PC-9 (cell line): ENCODE data around the gene CDK5RAP3. TPM values are rescaled to one million over a fixed set of nuclear protein-coding genes. Genes with fewer than 3 reads are reported as not detected.

Experiments used
- BruUV-seq: library from RNA; stranded (reverse); fragments of 400-500 nt; replicated peaks from 2 replicates; lab custom pipeline; 2021; lab: Mats Ljungman, UMichigan
- CTCF ChIA-PET: fragments of 300-600 bp; sonication (Branson Sonifier 250); formaldehyde crosslinking; loops from one replicate; lab custom pipeline; 2022; ENCODE audit warnings: antibody characterized with exemption; lab: Charles Lee
- POLR2A ChIA-PET: fragments of 300-600 bp; sonication (Branson Sonifier 250); formaldehyde crosslinking; loops from one replicate; lab custom pipeline; 2022; ENCODE audit warnings: antibody characterized with exemption; ENCODE audit not compliant: unreplicated experiment; lab: Charles Lee
- DNase-seq, 2 experiments: peaks; one replicate each; pipeline versions ENCODE4 v3.0.0 to v3.0.0-alpha.2; 2015 to 2022; ENCODE audit warnings: mixed read lengths in 1 of 2
- H2AFZ ChIP-seq: fragments of 200-600 bp; sonication (generic); 2 replicates; pipeline ENCODE4 v1.8.1; 2017; ENCODE audit warnings: antibody characterized with exemption
- H3F3A ChIP-seq: fragments of 200-600 bp; sonication (generic); 2 replicates; pipeline ENCODE4 v1.8.1; 2017; ENCODE audit warnings: antibody characterized with exemption, mild to moderate bottlenecking, low read depth; ENCODE audit not compliant: insufficient read depth
- H3K27ac ChIP-seq: fragments of 200-600 bp; sonication (generic); 2 replicates; pipeline ENCODE4 v1.6.1; 2016; ENCODE audit warnings: mixed run types
- H3K27me3 ChIP-seq: fragments of 200-600 bp; sonication (generic); 2 replicates; pipeline ENCODE4 v1.6.1; 2016; ENCODE audit warnings: low read depth, mixed run types; ENCODE audit not compliant: insufficient read depth
- H3K36me3 ChIP-seq: fragments of 200-600 bp; sonication (generic); 2 replicates; pipeline ENCODE4 v1.6.1; 2016; ENCODE audit warnings: low read depth, mixed run types
- H3K4me1 ChIP-seq: fragments of 200-600 bp; sonication (generic); replicated peaks from 2 replicates; pipeline ENCODE4 v1.6.1; 2016; ENCODE audit warnings: mixed run types; ENCODE audit not compliant: insufficient read depth
- H3K4me2 ChIP-seq: fragments of 200-600 bp; sonication (generic); 2 replicates; pipeline ENCODE4 v1.6.1; 2017; ENCODE audit warnings: mixed run types
- H3K4me3 ChIP-seq: fragments of 200-600 bp; sonication (generic); 2 replicates; pipeline ENCODE4 v1.6.1; 2016; ENCODE audit warnings: mixed run types
- H3K79me2 ChIP-seq: fragments of 200-600 bp; sonication (generic); 2 replicates; pipeline ENCODE4 v1.6.1; 2017; ENCODE audit warnings: low read depth, mixed run types
- H3K9me2 ChIP-seq: fragments of 200-600 bp; sonication (generic); 2 replicates; pipeline ENCODE4 v1.8.1; 2017; ENCODE audit warnings: mild to moderate bottlenecking; ENCODE audit not compliant: insufficient read depth
- H3K9me3 ChIP-seq: fragments of 200-600 bp; sonication (generic); 2 replicates; pipeline ENCODE4 v1.8.1; 2016; ENCODE audit warnings: low read depth; ENCODE audit not compliant: insufficient read depth
- H4K20me1 ChIP-seq: fragments of 200-600 bp; sonication (generic); 2 replicates; pipeline ENCODE4 v1.8.1; 2017; ENCODE audit not compliant: insufficient read depth
- EZH2 ChIP-seq: fragments of 200-600 bp; sonication (generic); IDR thresholded peaks from 2 replicates; pipeline ENCODE4 v1.8.0; 2017; ENCODE audit warnings: antibody characterized with exemption, low read depth
- intact Hi-C: fragments of 100-400 bp; cut with micrococcal nuclease; formaldehyde crosslinking; loops from one replicate; pipeline ENCODE4 v1.10.0; 2022; ENCODE audit not compliant: unreplicated experiment
- total RNA-seq: library from RNA; stranded (reverse); gene quantifications from 2 replicates; pipeline ENCODE4 v1.2.3, GENCODE V29; 2021
- TF ChIP-seq, protein P1 (sequence below): fragments of 200-600 bp; sonication (generic); conservative IDR thresholded peaks from 2 replicates; pipeline ENCODE4 v1.6.1; 2017; ENCODE audit warnings: mixed run types, antibody characterized with exemption, mild to moderate bottlenecking, moderate library complexity

The CDK5RAP3 gene
- total RNA-seq, 1 experiment from 2014 or later: 147 TPM

DNA sequence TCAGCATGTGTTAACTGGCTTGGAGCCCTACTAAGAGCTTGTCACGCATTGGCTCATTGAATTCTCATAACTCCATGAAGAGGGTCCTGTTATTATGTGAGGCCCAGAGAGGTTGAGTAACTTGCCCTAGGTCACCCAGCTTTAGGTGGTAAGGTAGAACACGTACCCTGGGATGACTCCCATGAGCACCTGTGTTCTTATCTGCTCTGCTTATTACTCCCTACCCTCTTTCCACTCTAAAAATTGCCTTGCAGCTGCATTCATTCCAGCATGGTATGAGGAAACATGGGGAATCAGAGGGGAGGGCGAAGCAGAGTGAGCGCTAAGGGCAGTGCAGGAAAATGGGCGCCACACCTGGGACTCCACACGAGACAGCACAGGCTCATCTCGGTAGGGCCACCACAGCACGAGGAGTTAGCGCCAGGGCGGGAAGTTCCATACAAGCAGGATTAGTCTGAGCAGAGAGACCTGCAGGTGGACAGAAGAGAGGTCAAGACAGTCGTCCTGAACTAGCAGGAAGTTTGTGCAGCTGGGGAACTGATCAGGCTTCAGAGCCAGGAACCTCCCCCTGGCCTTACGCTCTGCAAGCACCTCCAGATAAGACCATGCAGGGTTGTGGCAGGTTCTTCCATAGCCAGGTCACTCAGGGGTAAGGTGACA lies 56.5 kb downstream of the CDK5RAP3 start:
- intact Hi-C loops: loop anchor here (5.0 to 10.0 kb wide), 6 partner anchors 170 to 1007 kb away; no protein-coding TSS in a partner anchor
- no TSS peak for BruUV-seq
- Histone ChIP-seq H3K4me3 (no peak overlapping the region), H3K27ac (no peak overlapping the region), H3F3A (peaks cover 25% of the 10 kb centered on the region), H3K9me2 (no peaks in the 10 kb centered on the region), H4K20me1 (no peaks in the 10 kb centered on the region), H3K79me2 (no peaks in the 10 kb centered on the region), H3K4me2 (no peak overlapping the region), H3K36me3 (no peaks in the 10 kb centered on the region), H3K27me3 (peaks cover 5% of the 10 kb centered on the region), H3K9me3 (no peaks in the 10 kb centered on the region), H3K4me1 (peaks cover 27% of the 10 kb centered on the region), H2AFZ (no peak overlapping the region)
- TF ChIP-seq EZH2: no peak
- TF ChIP-seq, protein P1, sequence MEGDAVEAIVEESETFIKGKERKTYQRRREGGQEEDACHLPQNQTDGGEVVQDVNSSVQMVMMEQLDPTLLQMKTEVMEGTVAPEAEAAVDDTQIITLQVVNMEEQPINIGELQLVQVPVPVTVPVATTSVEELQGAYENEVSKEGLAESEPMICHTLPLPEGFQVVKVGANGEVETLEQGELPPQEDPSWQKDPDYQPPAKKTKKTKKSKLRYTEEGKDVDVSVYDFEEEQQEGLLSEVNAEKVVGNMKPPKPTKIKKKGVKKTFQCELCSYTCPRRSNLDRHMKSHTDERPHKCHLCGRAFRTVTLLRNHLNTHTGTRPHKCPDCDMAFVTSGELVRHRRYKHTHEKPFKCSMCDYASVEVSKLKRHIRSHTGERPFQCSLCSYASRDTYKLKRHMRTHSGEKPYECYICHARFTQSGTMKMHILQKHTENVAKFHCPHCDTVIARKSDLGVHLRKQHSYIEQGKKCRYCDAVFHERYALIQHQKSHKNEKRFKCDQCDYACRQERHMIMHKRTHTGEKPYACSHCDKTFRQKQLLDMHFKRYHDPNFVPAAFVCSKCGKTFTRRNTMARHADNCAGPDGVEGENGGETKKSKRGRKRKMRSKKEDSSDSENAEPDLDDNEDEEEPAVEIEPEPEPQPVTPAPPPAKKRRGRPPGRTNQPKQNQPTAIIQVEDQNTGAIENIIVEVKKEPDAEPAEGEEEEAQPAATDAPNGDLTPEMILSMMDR: no peak
- CTCF ChIA-PET: interaction anchor here (0.7 to 1.2 kb wide), 2 partner anchors 80 to 206 kb away, joined by 3 read pairs; partner anchors contain the start of genes OSBPL7 and SNX11
- POLR2A ChIA-PET: no interaction called here
- DNase-seq: no peak

DNA sequence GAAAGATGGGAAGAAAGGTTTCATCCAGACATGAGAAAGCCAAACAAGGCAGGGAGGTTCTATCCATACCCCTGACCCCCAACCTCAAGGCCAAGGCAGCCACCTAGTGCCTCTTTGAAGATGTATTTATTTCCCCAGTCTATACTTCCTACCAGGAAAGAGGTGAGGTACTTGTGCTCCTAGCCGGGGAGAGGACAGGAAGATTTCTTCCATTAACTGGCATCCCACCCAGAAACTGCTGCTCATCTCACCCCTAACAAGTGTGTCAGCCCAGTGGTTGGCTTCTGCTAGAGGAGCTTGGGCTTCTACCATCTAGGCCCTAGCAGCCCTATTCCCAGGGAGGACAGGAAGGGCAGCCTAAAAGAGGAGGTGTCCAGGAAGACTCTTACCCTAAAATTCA lies 57.8 kb downstream of the CDK5RAP3 start:
- Histone ChIP-seq H3K27ac (no peak overlapping the region), H4K20me1 (no peaks in the 10 kb centered on the region), H3K36me3 (no peaks in the 10 kb centered on the region), H3K4me1 (peaks cover 19% of the 10 kb centered on the region), H3K79me2 (no peaks in the 10 kb centered on the region), H3K4me3 (no peak overlapping the region), H3F3A (peaks cover 18% of the 10 kb centered on the region), H3K9me3 (no peaks in the 10 kb centered on the region), H3K27me3 (peaks cover 16% of the 10 kb centered on the region), H3K9me2 (no peaks in the 10 kb centered on the region), H3K4me2 (no peak overlapping the region), H2AFZ (no peak overlapping the region)
- ChIA-PET CTCF (no interaction called here), POLR2A (no interaction called here)
- no peak for TF ChIP-seq EZH2
- TF ChIP-seq, protein P1: no peak
- BruUV-seq: no TSS peak
- intact Hi-C loops: loop anchor here (5.0 to 10.0 kb wide), 6 partner anchors 169 to 1006 kb away; no protein-coding TSS in a partner anchor
- DNase-seq: no peak

DNA sequence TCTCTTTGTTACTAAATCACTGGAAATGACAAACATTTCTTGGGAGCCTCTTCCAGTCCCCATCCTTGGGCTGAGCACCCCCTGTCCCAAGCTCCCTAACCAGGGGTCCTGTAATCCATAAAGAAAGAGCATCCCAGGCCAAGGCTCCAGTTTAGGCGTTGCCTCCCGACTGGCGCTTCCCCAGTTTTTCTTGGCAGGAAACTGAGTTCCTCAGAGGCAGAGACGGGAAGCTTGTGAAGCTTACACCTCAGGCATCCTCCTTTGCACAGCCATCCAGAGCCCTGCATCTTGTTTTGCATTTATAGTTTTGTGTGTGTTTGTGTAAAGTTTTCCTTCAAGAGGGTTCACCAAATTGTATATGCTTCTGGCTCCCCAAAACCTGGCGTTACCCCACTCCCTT lies 59.6 kb downstream of the CDK5RAP3 start:
- H3K36me3 ChIP-seq: no peaks in the 10 kb centered on the region
- H3K4me2 ChIP-seq: no peak overlapping the region
- no peaks in the 10 kb centered on the region for H3K9me2 ChIP-seq
- ChIA-PET POLR2A (no interaction called here), CTCF (interaction anchor here (0.6 kb wide), 1 partner anchor 103 kb away, joined by 9 read pairs; no protein-coding TSS in a partner anchor)
- no peaks in the 10 kb centered on the region for H3K79me2 ChIP-seq
- H3K27ac ChIP-seq: no peak overlapping the region
- no TSS peak for BruUV-seq
- H2AFZ ChIP-seq: no peak overlapping the region
- DNase-seq: no peak
- H3K27me3 ChIP-seq: peaks cover 20% of the 10 kb centered on the region
- peaks cover 17% of the 10 kb centered on the region for H3K4me1 ChIP-seq
- intact Hi-C loops: no loop called here
- TF ChIP-seq EZH2: no peak
- TF ChIP-seq, protein P1: no peak
- H3K4me3 ChIP-seq: no peak overlapping the region
- peaks cover 9% of the 10 kb centered on the region for H3F3A ChIP-seq
- H4K20me1 ChIP-seq: no peaks in the 10 kb centered on the region
- no peaks in the 10 kb centered on the region for H3K9me3 ChIP-seq

Other genes with a start within 250 kb of the CDK5RAP3 start
- not detected in 2 replicates for gene TBX21, start 237.9 kb upstream of the CDK5RAP3 start, total RNA-seq
- gene OSBPL7, start 149.3 kb upstream of the CDK5RAP3 start, total RNA-seq: 32.2 and 35.9 TPM in 2 replicates
- gene MRPL10, start 139.6 kb upstream of the CDK5RAP3 start, total RNA-seq: 50.1 and 63.8 TPM in 2 replicates
- 1.5 and 1.9 TPM in 2 replicates for gene LRRC46, start 139.4 kb upstream of the CDK5RAP3 start, total RNA-seq
- 31.7 and 43.9 TPM in 2 replicates for gene SCRN2, start 129.8 kb upstream of the CDK5RAP3 start, total RNA-seq
- gene SP6, start 120.0 kb upstream of the CDK5RAP3 start, total RNA-seq: 13.3 and 14.9 TPM in 2 replicates
- 13.5 and 18.0 TPM in 2 replicates for gene SP2, start 74.9 kb upstream of the CDK5RAP3 start, total RNA-seq
- 40.2 and 44.1 TPM in 2 replicates for gene PNPO, start 29.5 kb upstream of the CDK5RAP3 start, total RNA-seq
- gene PRR15L, start 13.2 kb upstream of the CDK5RAP3 start, total RNA-seq: 5.3 and 6.2 TPM in 2 replicates
- 2.6 and 2.7 TPM in 2 replicates for gene COPZ2, start 66.7 kb downstream of the CDK5RAP3 start, total RNA-seq
- 85.5 and 91.7 TPM in 2 replicates for gene NFE2L1, start 77.2 kb downstream of the CDK5RAP3 start, total RNA-seq
- 73.6 and 93.9 TPM in 2 replicates for gene CBX1, start 130.4 kb downstream of the CDK5RAP3 start, total RNA-seq
- 16.0 and 17.0 TPM in 2 replicates for gene SNX11, start 136.7 kb downstream of the CDK5RAP3 start, total RNA-seq